Panc1 (cell line): ENCODE data around the gene TNRC18. TPM values are rescaled to one million over a fixed set of nuclear protein-coding genes. Genes with fewer than 3 reads are reported as not detected.
"Not testable (repeated sequence)": the region's sequence is repeated elsewhere in the genome, so short reads cannot be mapped to it uniquely, and the experiment has no call there.

Experiments
- ATAC-seq: fragments of 200-7000 bp; cut with Tn5 transposase; 2 replicates; pipeline ENCODE4 v1.9.1; 2020; ENCODE audit warnings: mild to moderate bottlenecking, moderate library complexity
- BruUV-seq: library from RNA; stranded (reverse); fragments of 400-500 nt; replicated peaks from 2 replicates; lab custom pipeline; 2021; lab: Mats Ljungman, UMichigan
- CTCF ChIA-PET: fragments of 300-600 bp; sonication (Branson Sonifier 250); formaldehyde crosslinking; loops from one replicate; lab custom pipeline; 2022; ENCODE audit warnings: antibody characterized with exemption; lab: Charles Lee
- POLR2A ChIA-PET: fragments of 300-600 bp; sonication (Branson Sonifier 250); formaldehyde crosslinking; loops from one replicate; lab custom pipeline; 2022; ENCODE audit warnings: antibody characterized with exemption; lab: Charles Lee
- DNase-seq: peaks from one replicate; pipeline ENCODE4 v3.0.0-alpha.2; 2010; ENCODE audit warnings: low read depth, low spot score
- H3K27ac ChIP-seq: 2 replicates; pipeline ENCODE4 v1.5.1; 2011; ENCODE audit warnings: mild to moderate bottlenecking, low read length, inconsistent platforms
- H3K27me3 ChIP-seq: fragments of 200-500 bp; sonication (Bioruptor generic); 2 replicates; pipeline ENCODE4 v1.6.0; 2014; ENCODE audit warnings: low read length, inconsistent platforms; ENCODE audit not compliant: control insufficient read depth, insufficient read depth
- H3K36me3 ChIP-seq: fragments of 200-500 bp; sonication (Bioruptor generic); 2 replicates; pipeline ENCODE4 v1.5.1; 2014; ENCODE audit warnings: inconsistent platforms, mild to moderate bottlenecking, low read length, moderate library complexity; ENCODE audit not compliant: control insufficient read depth, insufficient read depth
- H3K4me1 ChIP-seq: 2 replicates; pipeline ENCODE4 v1.5.1; 2011; ENCODE audit warnings: inconsistent platforms, mild to moderate bottlenecking, low read length, moderate library complexity; ENCODE audit not compliant: control insufficient read depth, insufficient read depth
- H3K4me3 ChIP-seq, 2 experiments: 2 replicates each; pipeline ENCODE4 v1.5.1; 2011 to 2012; ENCODE audit warnings: low read depth in 2 of 2, low read length in 2 of 2, mild to moderate bottlenecking in 2 of 2, inconsistent platforms in 1 of 2, moderate library complexity in 1 of 2
- H3K9me3 ChIP-seq: fragments of 200-500 bp; sonication (Bioruptor generic); 2 replicates; pipeline ENCODE4 v1.5.1; 2014; ENCODE audit warnings: low read depth, mild to moderate bottlenecking, inconsistent platforms, low read length, moderate library complexity; ENCODE audit not compliant: control insufficient read depth, insufficient read depth
- CTCF ChIP-seq: fragments of 450-650 bp; IDR thresholded peaks from 2 replicates; pipeline ENCODE4 v1.5.1; 2017; ENCODE audit warnings: mild to moderate bottlenecking
- POLR2AphosphoS5 ChIP-seq: IDR thresholded peaks from 2 replicates; pipeline ENCODE4 v1.6.1; 2012; ENCODE audit warnings: mild to moderate bottlenecking, low read depth, low read length, moderate library complexity
- REST ChIP-seq, 2 experiments: IDR thresholded peaks; 2 replicates each; pipeline ENCODE4 v1.6.1; 2011 to 2012; ENCODE audit warnings: low read depth in 2 of 2, control low read depth in 1 of 2, low read length in 1 of 2, mild to moderate bottlenecking in 1 of 2, moderate library complexity in 1 of 2; ENCODE audit not compliant: insufficient read depth in 1 of 2
- SIN3A ChIP-seq: IDR thresholded peaks from 2 replicates; pipeline ENCODE4 v1.6.1; 2012; ENCODE audit warnings: low read depth, mild to moderate bottlenecking, low read length, moderate library complexity, borderline replicate concordance; ENCODE audit not compliant: insufficient read depth
- TCF7L2 ChIP-seq: IDR thresholded peaks from 2 replicates; pipeline ENCODE4 v1.6.1; 2011; ENCODE audit warnings: mild to moderate bottlenecking, low read depth, low read length, inconsistent platforms
- in situ Hi-C: cut with HindIII; loops from 2 replicates; pipeline ENCODE4 v1.10.0; 2016; ENCODE audit warnings: low sequenced_read_pairs, low pct_unique_long_range_greater_than_20kb
- intact Hi-C: fragments of 100-400 bp; cut with micrococcal nuclease; formaldehyde crosslinking; loops from one replicate; pipeline ENCODE4 v1.10.0; 2022; ENCODE audit not compliant: unreplicated experiment
- total RNA-seq: library from RNA; stranded (reverse); gene quantifications from one replicate; pipeline ENCODE4 v1.2.1, GENCODE V29; 2021; ENCODE audit not compliant: unreplicated experiment

Gene TNRC18
- total RNA-seq, 1 experiment from 2014 or later = 148 TPM

DNA sequence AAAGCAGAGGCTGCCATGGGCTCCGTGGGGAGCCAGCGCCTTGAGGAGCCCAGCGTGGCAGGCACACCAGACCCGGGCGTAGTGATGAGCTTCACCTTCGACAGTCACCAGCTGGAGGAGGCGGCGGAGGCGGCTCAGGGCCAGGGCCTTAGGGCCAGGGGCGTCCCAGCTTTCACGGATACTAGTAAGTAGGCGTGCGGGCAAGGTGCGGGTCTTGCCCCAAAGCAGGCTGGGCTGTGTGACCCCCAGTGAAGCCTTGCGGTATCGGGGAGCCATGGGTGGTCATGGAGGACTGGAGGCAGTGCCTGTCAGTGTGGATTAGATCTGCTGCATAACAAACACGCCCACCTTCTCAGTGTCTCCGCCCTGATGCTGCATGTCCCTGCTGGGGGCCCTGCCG is 135.8 kb downstream of the TNRC18 start:
- in situ Hi-C loops = no loop called here
- CTCF ChIA-PET = interaction anchor here (0.7 kb wide), 1 partner anchor 41 kb away, joined by 4 read pairs; no protein-coding TSS in a partner anchor

GRCh38 chr7:5287373-5287772 is 136.3 kb downstream of the TNRC18 start:
- ChIA-PET CTCF (interaction anchor here (0.7 kb wide), 2 partner anchors 40 to 158 kb away, joined by 4 to 8 read pairs; no protein-coding TSS in a partner anchor), POLR2A (interaction anchor here (0.7 kb wide), 1 partner anchor 44 kb away, joined by 4 read pairs; no protein-coding TSS in a partner anchor)
- H3K27ac ChIP-seq, H3K9me3 ChIP-seq, in situ Hi-C loops, H3K36me3 ChIP-seq, intact Hi-C loops, DNase-seq, H3K4me3 ChIP-seq, BruUV-seq, ATAC-seq, H3K27me3 ChIP-seq, H3K4me1 ChIP-seq: not testable (repeated sequence)

More for the DNA sequence above, 135.8 kb downstream of the TNRC18 start:
- Histone ChIP-seq H3K4me1 (peaks cover 8% of the 10 kb centered on the region), H3K4me3 (no peak overlapping the region), H3K27ac (no peak overlapping the region), H3K36me3 (no peaks in the 10 kb centered on the region), H3K9me3 (no peaks in the 10 kb centered on the region), H3K27me3 (no peaks in the 10 kb centered on the region)
- POLR2A ChIA-PET = no interaction called here
- intact Hi-C loops = no loop called here
- DNase-seq = no peak
- TF ChIP-seq TCF7L2 (no peak), SIN3A (no peak), REST (IDR thresholded peaks at IDR 0.05; ENCODE audit: insufficient read depth in 1 of 2, low read depth in 2 of 2, low read length in 1 of 2) (no peak), POLR2AphosphoS5 (no peak), CTCF (no peak)
- no TSS peak for BruUV-seq
- no peak for ATAC-seq

GRCh38 chr7:5286933-5287332 is 136.7 kb downstream of the TNRC18 start:
- TF ChIP-seq CTCF (no peak), REST (IDR thresholded peaks at IDR 0.05; ENCODE audit: insufficient read depth in 1 of 2, low read depth in 2 of 2, low read length in 1 of 2) (no peak), POLR2AphosphoS5 (no peak), SIN3A (no peak), TCF7L2 (no peak)
- no peaks in the 10 kb centered on the region for H3K36me3 ChIP-seq
- no peak for ATAC-seq
- no TSS peak for BruUV-seq
- intact Hi-C loops (no loop called here), in situ Hi-C loops (no loop called here)
- no peaks in the 10 kb centered on the region for H3K9me3 ChIP-seq
- no peaks in the 10 kb centered on the region for H3K27me3 ChIP-seq
- no peak overlapping the region for H3K27ac ChIP-seq
- no peak for DNase-seq
- no peak overlapping the region for H3K4me3 ChIP-seq
- peaks cover 8% of the 10 kb centered on the region for H3K4me1 ChIP-seq
- CTCF ChIA-PET = interaction anchor here (0.7 kb wide), 2 partner anchors 47 to 158 kb away, joined by 4 to 8 read pairs; no protein-coding TSS in a partner anchor
- POLR2A ChIA-PET = interaction anchor here (0.7 kb wide), 1 partner anchor 44 kb away, joined by 4 read pairs; no protein-coding TSS in a partner anchor
